ENCODE measurements around the gene CLIC5.
A peak's percentile ranks its signal among the peaks of the same experiment; 100 is the strongest.

The CLIC5 gene

GRCh38 chr6:45841062-45841461 is 174.6 kb downstream of the CLIC5 start:
- Histone ChIP-seq H3K27me3 (no peaks in the 10 kb centered on the region), H3K4me2 (no peak overlapping the region), H3K4me1 (peaks cover under 1% of the 10 kb centered on the region; the same call in 1 of the 2 replicates), H4K20me1 (no peaks in the 10 kb centered on the region), H3K9me3 (no peaks in the 10 kb centered on the region), H3K36me3 (no peaks in the 10 kb centered on the region), H3K27ac (no peak overlapping the region), H3K9ac (no peak overlapping the region), H3K4me3 (no peak overlapping the region)
- no peak for TF ChIP-seq Cebpa-rat (IDR thresholded peaks at IDR 0.05)

GRCh38 chr6:45838996-45839395 is 176.7 kb downstream of the CLIC5 start:
- Histone ChIP-seq H3K9ac (no peak overlapping the region), H4K20me1 (no peaks in the 10 kb centered on the region), H3K27ac (no peak overlapping the region), H3K4me3 (no peak overlapping the region), H3K4me1 (peaks cover 5% of the 10 kb centered on the region; the same call in 1 of the 2 replicates), H3K4me2 (no peak overlapping the region), H3K9me3 (no peaks in the 10 kb centered on the region), H3K36me3 (no peaks in the 10 kb centered on the region), H3K27me3 (no peaks in the 10 kb centered on the region)
- TF ChIP-seq Cebpa-rat (IDR thresholded peaks at IDR 0.05): no peak

DNA sequence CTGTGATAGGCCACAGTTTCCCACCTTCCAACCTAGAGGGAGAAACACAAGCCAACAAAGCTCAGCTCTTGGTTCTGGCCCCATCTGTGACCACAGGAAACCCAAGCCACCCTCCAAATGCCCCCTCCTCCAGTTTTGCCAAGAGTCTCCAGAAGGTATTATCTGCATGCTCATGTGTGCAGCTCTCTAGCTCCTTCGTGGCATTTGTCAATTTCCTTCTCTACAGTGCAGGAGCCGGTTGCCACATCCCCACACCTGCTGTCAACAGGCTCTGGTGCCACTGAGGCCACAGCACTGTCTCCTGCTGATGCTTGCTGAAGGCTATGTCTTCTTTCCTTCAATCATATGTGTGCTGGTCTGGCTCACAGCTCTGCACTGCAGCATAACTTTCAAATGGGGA is 177.2 kb downstream of the CLIC5 start:
- H4K20me1 ChIP-seq: no peaks in the 10 kb centered on the region
- no peak overlapping the region for H3K27ac ChIP-seq
- no peak overlapping the region for H3K4me2 ChIP-seq
- no peaks in the 10 kb centered on the region for H3K9me3 ChIP-seq
- H3K9ac ChIP-seq: no peak overlapping the region
- H3K27me3 ChIP-seq: no peaks in the 10 kb centered on the region
- TF ChIP-seq Cebpa-rat (IDR thresholded peaks at IDR 0.05): no peak
- no peak overlapping the region for H3K4me3 ChIP-seq
- H3K36me3 ChIP-seq: no peaks in the 10 kb centered on the region
- H3K4me1 ChIP-seq: peaks cover 5% of the 10 kb centered on the region; the same call in 1 of the 2 replicates

DNA sequence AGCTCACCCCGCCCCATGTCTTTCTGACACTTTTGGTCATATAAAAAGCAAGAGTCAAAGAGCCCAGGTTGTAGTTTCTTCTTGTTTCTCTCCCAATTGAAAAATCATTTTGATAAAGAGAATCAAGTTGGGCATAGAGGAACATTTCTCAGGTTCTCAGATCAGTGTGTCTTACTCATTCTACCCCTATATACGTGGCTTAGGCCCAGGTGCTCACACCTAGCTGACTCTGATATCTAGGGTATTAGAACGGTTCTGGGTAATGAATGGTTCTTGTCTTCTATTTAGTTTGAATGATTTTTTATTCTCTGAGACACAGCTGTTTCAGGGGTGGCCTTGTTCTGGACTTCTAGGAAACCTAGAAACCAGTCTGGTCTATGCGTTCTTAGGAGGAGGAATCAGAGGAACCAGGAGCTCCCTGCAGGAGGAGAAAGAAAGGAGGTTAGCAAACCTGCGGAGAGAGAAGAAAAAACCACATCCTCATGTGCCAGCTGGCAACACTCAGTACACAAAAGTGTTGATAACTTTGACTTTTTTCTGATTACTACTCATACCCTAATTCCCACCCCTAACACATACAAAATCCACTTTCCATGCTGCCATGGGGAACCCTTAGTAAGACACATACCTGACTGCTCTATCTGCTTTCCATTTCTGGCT is 178.0 kb downstream of the CLIC5 start:
- Histone ChIP-seq H3K9ac (no peak overlapping the region), H3K27me3 (no peaks in the 10 kb centered on the region)

DNA sequence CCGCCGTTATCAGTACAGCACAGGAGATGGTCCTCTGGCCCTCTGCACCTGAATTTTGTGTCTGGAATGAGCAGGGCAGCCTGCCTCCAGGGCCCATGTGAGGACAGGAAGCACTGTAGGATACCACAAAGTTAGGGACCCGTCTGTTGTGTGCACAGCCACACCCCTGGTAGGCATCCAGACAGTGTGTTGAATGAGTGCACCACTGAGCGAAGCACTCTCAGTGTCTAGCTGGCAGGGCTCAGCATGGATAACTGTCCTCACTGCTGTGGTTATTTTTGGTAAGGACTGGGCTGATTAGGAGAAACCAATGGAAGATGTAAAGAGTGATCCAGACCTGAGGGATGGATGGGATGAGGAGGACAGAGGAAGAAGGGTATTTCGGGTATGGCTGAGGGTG is 178.7 kb downstream of the CLIC5 start:
- Histone ChIP-seq H4K20me1 (no peaks in the 10 kb centered on the region), H3K4me1 (peaks cover 12% of the 10 kb centered on the region), H3K9ac (no peak overlapping the region), H3K36me3 (no peaks in the 10 kb centered on the region), H3K27me3 (no peaks in the 10 kb centered on the region), H3K4me2 (no peak overlapping the region), H3K27ac (no peak overlapping the region), H3K9me3 (no peaks in the 10 kb centered on the region), H3K4me3 (no peak overlapping the region)
- no peak for TF ChIP-seq Cebpa-rat (IDR thresholded peaks at IDR 0.05)

More for the DNA sequence above, 178.0 kb downstream of the CLIC5 start:
- H3K4me3 ChIP-seq: no peak overlapping the region
- TF ChIP-seq Cebpa-rat (IDR thresholded peaks at IDR 0.05): no peak
- no peaks in the 10 kb centered on the region for H4K20me1 ChIP-seq
- H3K4me2 ChIP-seq: no peak overlapping the region
- H3K36me3 ChIP-seq: no peaks in the 10 kb centered on the region
- H3K4me1 ChIP-seq: peaks cover 6% of the 10 kb centered on the region; the same call in 1 of the 2 replicates
- no peaks in the 10 kb centered on the region for H3K9me3 ChIP-seq
- H3K27ac ChIP-seq: no peak overlapping the region

GRCh38 chr6:45836438-45836824 is 179.2 kb downstream of the CLIC5 start:
- no peaks in the 10 kb centered on the region for H3K27me3 ChIP-seq
- H3K9ac ChIP-seq: no peak overlapping the region
- H4K20me1 ChIP-seq: no peaks in the 10 kb centered on the region
- H3K9me3 ChIP-seq: no peaks in the 10 kb centered on the region
- no peak overlapping the region for H3K4me3 ChIP-seq
- TF ChIP-seq Cebpa-rat (IDR thresholded peaks at IDR 0.05): no peak
- H3K36me3 ChIP-seq: no peaks in the 10 kb centered on the region
- H3K4me2 ChIP-seq: no peak overlapping the region
- H3K4me1 ChIP-seq: peaks cover 18% of the 10 kb centered on the region
- no peak overlapping the region for H3K27ac ChIP-seq

- TF ChIP-seq Cebpa-rat (IDR thresholded peaks at IDR 0.05): no peak
- Histone ChIP-seq H3K4me1 (peaks cover 24% of the 10 kb centered on the region), H3K27me3 (no peaks in the 10 kb centered on the region), H3K27ac (no peak overlapping the region), H4K20me1 (no peaks in the 10 kb centered on the region), H3K9ac (no peak overlapping the region), H3K4me3 (no peak overlapping the region), H3K9me3 (no peaks in the 10 kb centered on the region), H3K4me2 (peak overlapping the region; percentile 4; the same call in 1 of the 2 replicates), H3K36me3 (no peaks in the 10 kb centered on the region)
Observed at GRCh38 chr6:45835721-45836437, 179.8 kb downstream of the CLIC5 start.

GRCh38 chr6:45832063-45832462 is 183.6 kb downstream of the CLIC5 start:
- H3K4me3 ChIP-seq: no peak overlapping the region
- no peak overlapping the region for H3K9ac ChIP-seq
- H3K27me3 ChIP-seq: no peaks in the 10 kb centered on the region
- H3K4me2 ChIP-seq: peak overlapping the region; percentile 66
- peaks cover 42% of the 10 kb centered on the region for H3K4me1 ChIP-seq
- H3K27ac ChIP-seq: no peak overlapping the region
- H3K9me3 ChIP-seq: peaks cover 5% of the 10 kb centered on the region
- TF ChIP-seq Cebpa-rat (IDR thresholded peaks at IDR 0.05): no peak
- no peaks in the 10 kb centered on the region for H3K36me3 ChIP-seq
- no peaks in the 10 kb centered on the region for H4K20me1 ChIP-seq
